ENCODE data around the gene MTCH2. TPM values are rescaled to one million over a fixed set of nuclear protein-coding genes. Genes with fewer than 3 reads are reported as not detected.

The MTCH2 gene
- total RNA-seq, 2 experiments from 2014 or later, result 11.8 to 12.7 TPM

DNA sequence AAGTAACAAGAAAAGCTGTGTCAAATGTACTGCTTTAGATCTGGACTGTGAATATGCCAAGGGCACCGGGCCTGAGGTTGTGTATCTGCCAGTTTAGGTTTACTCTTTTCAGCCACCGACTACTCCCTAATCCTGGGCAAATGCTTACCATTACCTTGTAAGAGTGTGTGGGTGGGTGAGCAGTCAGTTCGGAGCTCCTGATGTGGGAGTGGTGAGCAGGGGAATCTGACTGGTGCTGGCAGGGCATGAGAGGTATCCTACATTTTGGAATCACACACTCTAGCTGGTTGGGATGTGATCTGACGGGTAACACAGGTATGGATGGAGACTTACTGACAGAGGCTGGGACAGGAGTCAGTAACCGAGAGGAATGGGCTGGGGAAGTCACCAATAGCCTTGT, 58.5 kb downstream of the MTCH2 start:
- DNase-seq (no peak), ATAC-seq (ENCODE audit: poor library complexity) (no peak)
- CTCF ChIA-PET, result no interaction called here
- Histone ChIP-seq H3K9me3 (ENCODE audit: control insufficient read depth in 1 of 2, insufficient read depth in 1 of 2, low read length in 2 of 2) (no peaks in the 10 kb centered on the region), H3K36me3 (ENCODE audit: insufficient read depth, low read length) (peaks cover 47% of the 10 kb centered on the region), H3K27ac (ENCODE audit: low read depth in 1 of 2, low read length in 2 of 2) (no peak overlapping the region), H3K27me3 (ENCODE audit: control insufficient read depth in 1 of 2, insufficient read depth in 2 of 2, low read length in 2 of 2) (no peaks in the 10 kb centered on the region), H3K4me1 (ENCODE audit: insufficient read depth, low read length) (peaks cover 18% of the 10 kb centered on the region), H3K4me3 (ENCODE audit: low read length) (no peak overlapping the region)
- POLR2A ChIA-PET, result no interaction called here
- TF ChIP-seq, protein P1, sequence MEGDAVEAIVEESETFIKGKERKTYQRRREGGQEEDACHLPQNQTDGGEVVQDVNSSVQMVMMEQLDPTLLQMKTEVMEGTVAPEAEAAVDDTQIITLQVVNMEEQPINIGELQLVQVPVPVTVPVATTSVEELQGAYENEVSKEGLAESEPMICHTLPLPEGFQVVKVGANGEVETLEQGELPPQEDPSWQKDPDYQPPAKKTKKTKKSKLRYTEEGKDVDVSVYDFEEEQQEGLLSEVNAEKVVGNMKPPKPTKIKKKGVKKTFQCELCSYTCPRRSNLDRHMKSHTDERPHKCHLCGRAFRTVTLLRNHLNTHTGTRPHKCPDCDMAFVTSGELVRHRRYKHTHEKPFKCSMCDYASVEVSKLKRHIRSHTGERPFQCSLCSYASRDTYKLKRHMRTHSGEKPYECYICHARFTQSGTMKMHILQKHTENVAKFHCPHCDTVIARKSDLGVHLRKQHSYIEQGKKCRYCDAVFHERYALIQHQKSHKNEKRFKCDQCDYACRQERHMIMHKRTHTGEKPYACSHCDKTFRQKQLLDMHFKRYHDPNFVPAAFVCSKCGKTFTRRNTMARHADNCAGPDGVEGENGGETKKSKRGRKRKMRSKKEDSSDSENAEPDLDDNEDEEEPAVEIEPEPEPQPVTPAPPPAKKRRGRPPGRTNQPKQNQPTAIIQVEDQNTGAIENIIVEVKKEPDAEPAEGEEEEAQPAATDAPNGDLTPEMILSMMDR (IDR thresholded peaks at IDR 0.05), result no peak
- intact Hi-C loops (cut with DNase I, micrococcal nuclease), result loop anchor here in 1 of 2 experiments (10.0 kb wide), 1 partner anchor 339 kb away; the partner anchor contains the start of gene ACP2
- Mint-ChIP-seq H3K4me1 (ENCODE audit: low read depth) (peaks cover 18% of the 10 kb centered on the region), H3K27ac (no peak overlapping the region), H3K4me3 (peak overlapping the region; percentile 54), H3K36me3 (ENCODE audit: low read depth) (peaks cover 53% of the 10 kb centered on the region), H3K9me3 (no peaks in the 10 kb centered on the region), H3K27me3 (no peaks in the 10 kb centered on the region)

DNA sequence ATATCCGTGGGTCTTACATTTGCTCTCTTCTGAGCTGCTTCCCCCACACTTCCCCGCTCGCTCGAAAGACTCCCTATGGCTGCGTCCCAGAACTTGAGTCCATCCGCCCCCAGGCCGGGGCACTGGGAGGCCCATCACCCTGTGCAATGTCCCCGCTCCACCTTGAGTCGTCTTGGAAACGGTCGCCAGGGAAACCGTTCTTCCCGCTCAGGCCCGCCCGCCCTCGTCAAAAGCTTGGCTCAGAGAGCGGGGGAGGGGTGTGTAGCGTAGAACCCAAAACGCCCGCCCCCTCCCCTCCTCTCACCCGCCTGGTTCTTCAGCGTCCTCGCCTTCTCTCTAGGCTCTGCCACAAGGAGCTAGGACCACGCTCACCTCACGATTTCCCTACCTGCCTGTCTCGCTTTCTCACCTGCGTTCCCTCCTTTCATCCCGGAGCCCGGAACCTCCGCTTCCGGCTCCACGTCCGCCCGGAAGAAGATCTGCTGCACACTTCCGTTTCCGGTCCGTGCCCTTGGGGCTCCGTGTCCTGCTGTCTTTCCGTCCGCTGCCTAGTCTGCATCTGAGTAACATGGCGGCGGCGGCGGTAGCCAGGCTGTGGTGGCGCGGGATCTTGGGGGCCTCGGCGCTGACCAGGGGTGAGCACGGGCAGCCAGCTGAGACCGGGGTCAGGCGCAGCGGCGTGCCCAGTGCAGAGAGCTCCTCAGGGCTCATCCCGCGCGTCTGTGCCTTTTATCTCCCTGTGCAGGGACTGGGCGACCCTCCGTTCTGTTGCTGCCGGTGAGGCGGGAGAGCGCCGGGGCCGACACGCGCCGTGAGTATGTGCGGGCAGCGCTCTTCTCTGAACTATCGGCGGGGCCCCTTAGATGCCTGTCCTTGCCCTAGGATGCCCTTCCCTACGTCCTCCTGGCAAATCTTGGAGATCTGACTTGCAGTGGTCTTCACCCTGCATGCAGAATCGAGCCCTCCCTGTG, 63.5 kb downstream of the MTCH2 start, which contains the start of the genes KBTBD4 and NDUFS3:
TSS of gene KBTBD4 (minus strand) at position 447 of the 971 bp plus-strand sequence. CDS start at position 428, 19 bp downstream.
TSS of gene NDUFS3 (plus strand) at position 551 of the 971 bp plus-strand sequence. CDS start at position 569, 18 bp downstream.
- TF ChIP-seq, protein P1 (IDR thresholded peaks at IDR 0.05), result no peak
- Mint-ChIP-seq H3K27me3 (no peaks in the 10 kb centered on the region), H3K27ac (peak within 1 kb of the TSS; percentile 91), H3K36me3 (ENCODE audit: low read depth) (peaks cover 80% of the 10 kb centered on the region), H3K4me1 (ENCODE audit: low read depth) (peaks cover 41% of the 10 kb centered on the region), H3K4me3 (peak within 1 kb of the TSS; percentile 99), H3K9me3 (no peaks in the 10 kb centered on the region)
- intact Hi-C loops (cut with DNase I, micrococcal nuclease), result loop anchor here (2.0 to 10.0 kb wide), 8 partner anchors 26 to 874 kb away; partner anchors contain the start of genes AGBL2 (in 1 of the 2), ARHGAP1 (in 1 of the 2), CELF1 (in 1 of the 2) and CSTPP1 (in 1 of the 2)
- Histone ChIP-seq H3K4me1 (ENCODE audit: insufficient read depth, low read length) (peaks cover 38% of the 10 kb centered on the region), H3K36me3 (ENCODE audit: insufficient read depth, low read length) (peaks cover 53% of the 10 kb centered on the region), H3K27me3 (ENCODE audit: control insufficient read depth in 1 of 2, insufficient read depth in 2 of 2, low read length in 2 of 2) (no peaks in the 10 kb centered on the region), H3K4me3 (ENCODE audit: low read length) (peak within 1 kb of the TSS; percentile 90), H3K27ac (ENCODE audit: low read depth in 1 of 2, low read length in 2 of 2) (peak within 1 kb of the TSS; percentile 76 to 81), H3K9me3 (ENCODE audit: control insufficient read depth in 1 of 2, insufficient read depth in 1 of 2, low read length in 2 of 2) (no peaks in the 10 kb centered on the region)
- CTCF ChIA-PET, result interaction anchor here (1.2 to 3.0 kb wide), 2 partner anchors 12 to 26 kb away, joined by 3 to 11 read pairs; partner anchors contain the start of gene CELF1
- peak; percentile 81 to 95 (median 85) for DNase-seq
- peak; percentile 91 for ATAC-seq (ENCODE audit: poor library complexity)
- POLR2A ChIA-PET, result interaction anchor here (0.8 to 2.2 kb wide), 10 partner anchors 9 to 306 kb away, joined by 3 to 26 read pairs (median 4); partner anchors contain the start of genes CELF1, FNBP4 and PTPMT1

DNA sequence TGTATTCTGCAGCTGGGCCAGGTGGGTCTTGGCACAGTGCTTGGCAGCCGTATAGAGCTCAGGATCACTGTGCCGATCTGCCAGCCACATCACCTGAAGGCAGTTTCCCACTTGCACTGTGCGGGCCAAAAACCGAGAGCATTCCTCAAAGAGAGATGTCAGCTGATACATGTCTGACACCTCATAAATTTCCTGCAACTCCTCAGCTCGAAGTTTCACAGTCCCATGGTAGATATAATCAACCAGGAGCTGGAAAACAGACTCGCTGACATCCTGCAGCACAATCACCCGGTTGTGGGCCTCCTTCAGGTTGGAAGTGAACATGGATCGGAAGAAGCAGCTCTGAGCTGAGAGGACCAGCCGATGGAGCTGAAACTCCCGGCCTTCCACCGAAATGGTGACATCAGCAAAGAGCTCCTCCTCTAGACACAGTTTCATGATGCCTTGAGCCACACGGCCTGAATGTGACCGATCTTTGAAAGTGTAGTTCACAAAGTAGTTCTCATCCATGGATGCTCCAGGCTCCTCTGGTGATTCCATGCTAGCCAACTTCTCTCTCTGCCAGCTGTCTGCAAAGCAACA, 64.8 kb downstream of the MTCH2 start:
- peak overlapping the region; percentile 91 for H3K27ac Mint-ChIP-seq
- peak overlapping the region in 1 of 2 donors; percentile 81 for H3K27ac ChIP-seq (ENCODE audit: low read depth in 1 of 2, low read length in 2 of 2)
- H3K36me3 Mint-ChIP-seq (ENCODE audit: low read depth), result peaks cover 81% of the 10 kb centered on the region

More for the DNA sequence above, 64.8 kb downstream of the MTCH2 start:
- Histone ChIP-seq H3K9me3 (ENCODE audit: control insufficient read depth in 1 of 2, insufficient read depth in 1 of 2, low read length in 2 of 2) (no peaks in the 10 kb centered on the region), H3K27me3 (ENCODE audit: control insufficient read depth in 1 of 2, insufficient read depth in 2 of 2, low read length in 2 of 2) (no peaks in the 10 kb centered on the region), H3K4me3 (ENCODE audit: low read length) (peak overlapping the region; percentile 90), H3K36me3 (ENCODE audit: insufficient read depth, low read length) (peaks cover 55% of the 10 kb centered on the region), H3K4me1 (ENCODE audit: insufficient read depth, low read length) (peaks cover 38% of the 10 kb centered on the region)
- no peak for ATAC-seq (ENCODE audit: poor library complexity)
- Mint-ChIP-seq H3K4me1 (ENCODE audit: low read depth) (peaks cover 47% of the 10 kb centered on the region), H3K9me3 (no peaks in the 10 kb centered on the region), H3K4me3 (peak overlapping the region; percentile 99), H3K27me3 (no peaks in the 10 kb centered on the region)
- ChIA-PET POLR2A (interaction anchor here (0.8 to 2.2 kb wide), 5 partner anchors 12 to 189 kb away, joined by 3 to 26 read pairs (median 6); partner anchors contain the start of genes CELF1, FNBP4 and PTPMT1), CTCF (interaction anchor here (1.4 to 3.0 kb wide), 2 partner anchors 12 to 24 kb away, joined by 3 to 11 read pairs; partner anchors contain the start of genes CELF1 and PTPMT1)
- intact Hi-C loops (cut with DNase I, micrococcal nuclease), result loop anchor here (2.0 to 10.0 kb wide), 8 partner anchors 25 to 873 kb away; partner anchors contain the start of genes AGBL2 (in 1 of the 2), ARHGAP1 (in 1 of the 2), CELF1 (in 1 of the 2) and CSTPP1 (in 1 of the 2)
- TF ChIP-seq, protein P1 (IDR thresholded peaks at IDR 0.05), result no peak
- no peak for DNase-seq

Data from CD4-positive, alpha-beta T cell (primary cell).